ENCODE data around the gene CKAP5. TPM values are rescaled to one million over a fixed set of nuclear protein-coding genes. Genes with fewer than 3 reads are reported as not detected.
A peak's percentile ranks its signal among the peaks of the same experiment; 100 is the strongest.

The CKAP5 gene
- total RNA-seq, 1 donor from 2014 or later = 94.3 TPM

DNA sequence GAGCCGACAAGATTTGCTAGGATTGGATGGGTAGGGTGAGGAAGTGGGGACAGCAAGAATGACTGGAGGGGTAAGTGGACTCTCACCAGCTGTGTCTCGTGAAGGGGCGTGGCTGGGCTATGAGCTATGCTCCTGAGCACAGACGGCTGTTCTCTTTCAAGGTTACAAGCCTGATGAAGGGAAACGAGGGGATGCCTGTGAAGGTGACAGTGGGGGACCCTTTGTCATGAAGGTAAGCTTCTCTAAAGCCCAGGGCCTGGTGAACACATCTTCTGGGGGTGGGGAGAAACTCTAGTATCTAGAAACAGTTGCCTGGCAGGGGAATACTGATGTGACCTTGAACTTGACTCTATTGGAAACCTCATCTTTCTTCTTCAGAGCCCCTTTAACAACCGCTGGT is 107.2 kb downstream of the CKAP5 start:
- Mint-ChIP-seq H3K36me3 (ENCODE audit: low read depth) (peaks cover 22% of the 10 kb centered on the region), H3K4me1 (ENCODE audit: low read depth) (peaks cover 38% of the 10 kb centered on the region), H3K27me3 (ENCODE audit: low read depth) (no peaks in the 10 kb centered on the region), H3K27ac (ENCODE audit: unreplicated experiment) (no peak overlapping the region), H3K4me3 (ENCODE audit: unreplicated experiment) (no peak overlapping the region), H3K9me3 (ENCODE audit: low read depth) (no peaks in the 10 kb centered on the region)
- TF ChIP-seq, protein P1, sequence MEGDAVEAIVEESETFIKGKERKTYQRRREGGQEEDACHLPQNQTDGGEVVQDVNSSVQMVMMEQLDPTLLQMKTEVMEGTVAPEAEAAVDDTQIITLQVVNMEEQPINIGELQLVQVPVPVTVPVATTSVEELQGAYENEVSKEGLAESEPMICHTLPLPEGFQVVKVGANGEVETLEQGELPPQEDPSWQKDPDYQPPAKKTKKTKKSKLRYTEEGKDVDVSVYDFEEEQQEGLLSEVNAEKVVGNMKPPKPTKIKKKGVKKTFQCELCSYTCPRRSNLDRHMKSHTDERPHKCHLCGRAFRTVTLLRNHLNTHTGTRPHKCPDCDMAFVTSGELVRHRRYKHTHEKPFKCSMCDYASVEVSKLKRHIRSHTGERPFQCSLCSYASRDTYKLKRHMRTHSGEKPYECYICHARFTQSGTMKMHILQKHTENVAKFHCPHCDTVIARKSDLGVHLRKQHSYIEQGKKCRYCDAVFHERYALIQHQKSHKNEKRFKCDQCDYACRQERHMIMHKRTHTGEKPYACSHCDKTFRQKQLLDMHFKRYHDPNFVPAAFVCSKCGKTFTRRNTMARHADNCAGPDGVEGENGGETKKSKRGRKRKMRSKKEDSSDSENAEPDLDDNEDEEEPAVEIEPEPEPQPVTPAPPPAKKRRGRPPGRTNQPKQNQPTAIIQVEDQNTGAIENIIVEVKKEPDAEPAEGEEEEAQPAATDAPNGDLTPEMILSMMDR (IDR thresholded peaks at IDR 0.05) = no peak
- peak; percentile 33 for DNase-seq (ENCODE audit: low spot score)

DNA sequence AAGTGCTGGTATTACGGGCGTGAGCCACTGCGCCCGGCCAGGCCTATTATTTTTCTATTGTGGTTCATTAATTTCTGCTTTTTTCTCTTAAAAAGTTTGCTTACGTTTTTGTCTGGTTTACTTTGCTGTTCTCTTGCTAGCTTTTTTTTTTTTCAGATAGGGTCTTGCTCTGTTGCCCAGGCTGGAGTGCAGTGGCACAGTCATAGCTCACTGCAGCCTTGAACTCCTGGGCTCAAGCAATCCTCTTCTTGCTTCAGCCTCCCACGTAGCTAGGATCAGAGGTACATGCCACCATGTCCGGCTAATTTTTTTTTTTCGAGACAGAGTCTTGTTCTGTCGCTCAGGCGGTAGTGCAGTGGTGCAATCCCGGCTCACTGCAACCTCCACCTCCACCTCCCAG is 108.4 kb downstream of the CKAP5 start:
- peak overlapping the region; percentile 27 for H3K27ac Mint-ChIP-seq (ENCODE audit: unreplicated experiment)

DNA sequence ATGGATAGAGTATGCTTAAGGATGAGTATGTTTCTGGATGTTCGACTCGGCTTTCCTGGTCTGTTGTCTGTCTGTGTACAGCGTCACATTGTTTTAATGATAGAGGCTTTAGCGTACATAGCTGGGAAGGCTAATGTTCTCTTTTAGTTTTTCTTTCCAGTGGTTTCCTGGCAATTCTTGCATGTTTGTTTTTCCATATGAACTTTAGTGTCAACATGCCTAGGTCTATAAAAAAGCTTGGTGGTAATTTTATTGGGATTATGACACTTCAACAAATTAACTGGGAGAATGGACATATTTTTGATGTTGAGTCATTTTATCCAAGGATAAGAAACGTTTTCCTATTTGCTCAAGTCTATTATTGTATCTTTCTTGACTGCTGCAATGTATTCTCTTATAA is 109.5 kb downstream of the CKAP5 start:
- peaks cover 17% of the 10 kb centered on the region for H3K4me1 Mint-ChIP-seq (ENCODE audit: low read depth)
- no peak for DNase-seq (ENCODE audit: low spot score)
- H3K27ac Mint-ChIP-seq (ENCODE audit: unreplicated experiment) = peak overlapping the region; percentile 77
- H3K4me3 Mint-ChIP-seq (ENCODE audit: unreplicated experiment) = no peak overlapping the region
- H3K27me3 Mint-ChIP-seq (ENCODE audit: low read depth) = no peaks in the 10 kb centered on the region
- peaks cover 5% of the 10 kb centered on the region for H3K36me3 Mint-ChIP-seq (ENCODE audit: low read depth)
- H3K9me3 Mint-ChIP-seq (ENCODE audit: low read depth) = no peaks in the 10 kb centered on the region
- TF ChIP-seq, protein P1 (IDR thresholded peaks at IDR 0.05) = no peak

More for the DNA sequence above, 108.4 kb downstream of the CKAP5 start:
- DNase-seq (ENCODE audit: low spot score) = peak; percentile 18
- no peaks in the 10 kb centered on the region for H3K9me3 Mint-ChIP-seq (ENCODE audit: low read depth)
- H3K36me3 Mint-ChIP-seq (ENCODE audit: low read depth) = peaks cover 14% of the 10 kb centered on the region
- no peak overlapping the region for H3K4me3 Mint-ChIP-seq (ENCODE audit: unreplicated experiment)
- H3K27me3 Mint-ChIP-seq (ENCODE audit: low read depth) = no peaks in the 10 kb centered on the region
- H3K4me1 Mint-ChIP-seq (ENCODE audit: low read depth) = peaks cover 28% of the 10 kb centered on the region
- TF ChIP-seq, protein P1 (IDR thresholded peaks at IDR 0.05) = no peak

DNA sequence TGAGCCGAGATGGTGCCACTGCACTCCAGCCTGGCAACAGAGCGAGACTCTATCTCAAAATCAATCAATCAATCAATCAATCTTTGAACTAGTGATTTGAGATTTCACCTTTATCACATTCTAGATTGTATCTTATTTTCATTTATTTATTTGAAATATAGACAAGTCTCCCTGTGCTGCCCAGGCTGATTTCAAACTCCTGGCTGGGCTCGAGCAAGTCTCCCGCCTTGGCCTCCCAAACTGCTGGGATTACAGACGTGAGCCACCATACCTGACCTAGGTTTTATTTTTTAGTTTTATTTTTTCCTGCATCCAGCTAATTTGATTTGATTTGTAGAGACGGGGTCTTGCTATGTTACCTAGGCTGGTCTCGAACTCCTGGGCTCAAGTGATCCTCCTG is 109.9 kb downstream of the CKAP5 start:
- no peaks in the 10 kb centered on the region for H3K9me3 Mint-ChIP-seq (ENCODE audit: low read depth)
- H3K4me3 Mint-ChIP-seq (ENCODE audit: unreplicated experiment) = no peak overlapping the region
- H3K4me1 Mint-ChIP-seq (ENCODE audit: low read depth) = peaks cover 14% of the 10 kb centered on the region
- H3K36me3 Mint-ChIP-seq (ENCODE audit: low read depth) = peaks cover 3% of the 10 kb centered on the region
- TF ChIP-seq, protein P1 (IDR thresholded peaks at IDR 0.05) = no peak
- DNase-seq (ENCODE audit: low spot score) = peak; percentile 19
- no peaks in the 10 kb centered on the region for H3K27me3 Mint-ChIP-seq (ENCODE audit: low read depth)
- H3K27ac Mint-ChIP-seq (ENCODE audit: unreplicated experiment) = peak overlapping the region; percentile 77

DNA sequence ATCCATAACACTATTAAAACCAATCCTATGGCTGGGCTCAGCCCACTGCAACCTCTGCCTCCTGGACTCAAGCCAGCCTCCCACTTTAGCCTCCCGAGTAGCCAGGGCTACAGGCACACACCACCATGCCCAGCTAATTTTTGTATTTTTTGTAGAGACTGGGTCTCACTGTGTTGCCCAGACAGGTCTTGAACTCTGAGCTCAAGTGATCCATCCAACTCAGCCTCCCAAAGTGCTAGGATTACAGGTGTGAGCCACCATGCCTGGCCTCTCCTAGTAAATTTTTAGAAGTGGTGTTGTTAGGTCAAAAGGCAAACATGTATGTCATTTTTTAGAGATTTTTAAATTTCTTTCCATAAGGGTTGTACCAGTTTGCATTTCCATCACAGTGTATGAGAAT is 112.8 kb downstream of the CKAP5 start:
- H3K36me3 Mint-ChIP-seq (ENCODE audit: low read depth) = no peaks in the 10 kb centered on the region
- no peaks in the 10 kb centered on the region for H3K9me3 Mint-ChIP-seq (ENCODE audit: low read depth)
- peak; percentile 36 for DNase-seq (ENCODE audit: low spot score)
- no peak overlapping the region for H3K4me3 Mint-ChIP-seq (ENCODE audit: unreplicated experiment)
- TF ChIP-seq, protein P1 (IDR thresholded peaks at IDR 0.05) = no peak
- peak overlapping the region; percentile 24 for H3K27ac Mint-ChIP-seq (ENCODE audit: unreplicated experiment)
- no peaks in the 10 kb centered on the region for H3K27me3 Mint-ChIP-seq (ENCODE audit: low read depth)
- peaks cover 19% of the 10 kb centered on the region for H3K4me1 Mint-ChIP-seq (ENCODE audit: low read depth)
